Testis (tissue), 3 donors: Measurements from ENCODE around the gene EMC9. TPM values are rescaled to one million over a fixed set of nuclear protein-coding genes. Genes with fewer than 3 reads are reported as not detected.

ENCODE experiments used
- DNase-seq: peaks from one replicate; pipeline ENCODE4 v3.0.0-alpha.2; 2019
- H3K27ac ChIP-seq, 2 donors: fragments of 200-600 bp; sonication (generic); one replicate each; pipeline ENCODE4 v1.5.1; 2019
- H3K27me3 ChIP-seq: fragments of 200-600 bp; sonication (generic); one replicate; pipeline ENCODE4 v1.5.1; 2019
- H3K36me3 ChIP-seq: fragments of 200-600 bp; sonication (generic); one replicate; pipeline ENCODE4 v1.5.1; 2017; ENCODE audit warnings: low read depth; ENCODE audit errors: missing control alignments
- H3K4me1 ChIP-seq: fragments of 200-600 bp; sonication (generic); one replicate; pipeline ENCODE4 v1.5.1; 2019
- H3K4me3 ChIP-seq, 2 donors: fragments of 200-600 bp; sonication (generic); one replicate each; pipeline ENCODE4 v1.5.1; 2017 to 2019
- H3K9me3 ChIP-seq: fragments of 200-600 bp; sonication (generic); one replicate; pipeline ENCODE4 v1.5.1; 2017
- CTCF ChIP-seq, 3 experiments: fragments of 450-650 bp in 2 of 3; fragments of 200-600 bp in 1 of 3; sonication (generic) in 1 of 3; IDR thresholded peaks; one replicate each; pipeline ENCODE4 v1.5.1; 2016 to 2019; ENCODE audit warnings: antibody characterized with exemption in 3 of 3, mild to moderate bottlenecking in 2 of 3, moderate library complexity in 1 of 3
- POLR2A ChIP-seq: fragments of 450-650 bp; IDR thresholded peaks from one replicate; pipeline ENCODE4 v1.6.1; 2017; ENCODE audit warnings: antibody characterized with exemption, mild to moderate bottlenecking, moderate library complexity
- whole genome bisulfite sequencing, 2 donors: methylation state at CpG; one replicate each; pipeline ENCODE4 v1.1.5; 2018; 5-methylcytosine and 5-hydroxymethylcytosine counted together
- intact Hi-C: fragments of 100-400 bp; cut with DNase I; formaldehyde crosslinking; loops from one replicate; pipeline ENCODE4 v1.15.1; 2023; ENCODE audit warnings: low total_unique reads
- polyA plus RNA-seq: library from polyadenylated mRNA; stranded (reverse); fragments of 350-450 nt; fragmentation: Illumina TruSeq; extraction: RNeasy Lipid Tissue Mini Kit (QIAGEN cat#74804); gene quantifications from one replicate; pipeline ENCODE4 v1.2.3, GENCODE V29; 2014; ENCODE audit warnings: low read depth, low replicate concordance; ENCODE audit not compliant: insufficient read depth
- total RNA-seq, 2 donors: library from RNA; depleted of rRNA; stranded (reverse); fragments of >200 nt; gene quantifications; one replicate each; pipeline ENCODE4 v1.2.3, GENCODE V29; 2016

The EMC9 gene
- total and polyA plus RNA-seq, 3 donors from 2014 or later, result 15.2 to 33.7 (median 23.9) TPM

- H3K27ac ChIP-seq, result no peak overlapping the region
- TF ChIP-seq POLR2A (no peak), CTCF (IDR thresholded peaks at IDR 0.05) (no peak)
- DNase-seq, result no peak
- no peaks in the 10 kb centered on the region for H3K27me3 ChIP-seq
- peaks cover 15% of the 10 kb centered on the region for H3K4me1 ChIP-seq
- H3K9me3 ChIP-seq, result no peaks in the 10 kb centered on the region
- intact Hi-C loops, result no loop called here
- no peaks in the 10 kb centered on the region for H3K36me3 ChIP-seq
- H3K4me3 ChIP-seq, result no peak overlapping the region
- 91 to 93% methylated on average over 7 to 9 of the region's 9 CpGs for WGBS, 2 donors
Measured at GRCh38 chr14:24150567-24150966, 9.2 kb upstream of the EMC9 start.

GRCh38 chr14:24150061-24150460, 8.7 kb upstream of the EMC9 start:
- Histone ChIP-seq H3K4me3 (no peak overlapping the region), H3K4me1 (peaks cover 15% of the 10 kb centered on the region), H3K9me3 (no peaks in the 10 kb centered on the region), H3K36me3 (no peaks in the 10 kb centered on the region), H3K27me3 (no peaks in the 10 kb centered on the region), H3K27ac (no peak overlapping the region)
- DNase-seq, result no peak
- no peak for TF ChIP-seq POLR2A
- no peak for TF ChIP-seq CTCF (IDR thresholded peaks at IDR 0.05)
- WGBS, 2 donors, result 88 to 89% methylated on average over 9 of the region's 9 CpGs
- intact Hi-C loops, result no loop called here

GRCh38 chr14:24149302-24149969, 8.0 kb upstream of the EMC9 start:
- Histone ChIP-seq H3K4me3 (no peak overlapping the region), H3K4me1 (peaks cover 15% of the 10 kb centered on the region), H3K27me3 (no peaks in the 10 kb centered on the region), H3K27ac (no peak overlapping the region), H3K36me3 (no peaks in the 10 kb centered on the region), H3K9me3 (no peaks in the 10 kb centered on the region)
- WGBS, 2 donors, result 92 to 93% methylated on average over 3 of the region's 3 CpGs
- no peak for DNase-seq
- intact Hi-C loops, result no loop called here
- TF ChIP-seq POLR2A (no peak), CTCF (IDR thresholded peaks at IDR 0.05) (no peak)

- Histone ChIP-seq H3K4me3 (peak overlapping the region; percentile 91 to 95), H3K9me3 (no peaks in the 10 kb centered on the region), H3K27ac (peak overlapping the region; percentile 73 to 89), H3K4me1 (peaks cover 15% of the 10 kb centered on the region), H3K36me3 (no peaks in the 10 kb centered on the region), H3K27me3 (no peaks in the 10 kb centered on the region)
- intact Hi-C loops, result no loop called here
- DNase-seq, result no peak
- TF ChIP-seq CTCF (IDR thresholded peaks at IDR 0.05), result no peak
- 2 to 11% methylated on average over 14 to 29 of the region's 29 CpGs for WGBS, 2 donors
Measured at GRCh38 chr14:24147761-24148428, 6.5 kb upstream of the EMC9 start.
